RCC 7860 (cell line): ENCODE measurements around the gene WDTC1.
A peak's percentile ranks its signal among the peaks of the same experiment; 100 is the strongest.
"Not testable (repeated sequence)": the region's sequence is repeated elsewhere in the genome, so short reads cannot be mapped to it uniquely, and the experiment has no call there.

Source experiments
- DNase-seq: peaks from one replicate; pipeline ENCODE4 v3.0.0-alpha.2; 2015; ENCODE audit warnings: low spot score
- FAIRE-seq: peaks from 2 replicates; lab custom pipeline; 2012; peaks lifted over from hg19 to GRCh38; lab: Jason Lieb, UNC

The WDTC1 gene, protein sequence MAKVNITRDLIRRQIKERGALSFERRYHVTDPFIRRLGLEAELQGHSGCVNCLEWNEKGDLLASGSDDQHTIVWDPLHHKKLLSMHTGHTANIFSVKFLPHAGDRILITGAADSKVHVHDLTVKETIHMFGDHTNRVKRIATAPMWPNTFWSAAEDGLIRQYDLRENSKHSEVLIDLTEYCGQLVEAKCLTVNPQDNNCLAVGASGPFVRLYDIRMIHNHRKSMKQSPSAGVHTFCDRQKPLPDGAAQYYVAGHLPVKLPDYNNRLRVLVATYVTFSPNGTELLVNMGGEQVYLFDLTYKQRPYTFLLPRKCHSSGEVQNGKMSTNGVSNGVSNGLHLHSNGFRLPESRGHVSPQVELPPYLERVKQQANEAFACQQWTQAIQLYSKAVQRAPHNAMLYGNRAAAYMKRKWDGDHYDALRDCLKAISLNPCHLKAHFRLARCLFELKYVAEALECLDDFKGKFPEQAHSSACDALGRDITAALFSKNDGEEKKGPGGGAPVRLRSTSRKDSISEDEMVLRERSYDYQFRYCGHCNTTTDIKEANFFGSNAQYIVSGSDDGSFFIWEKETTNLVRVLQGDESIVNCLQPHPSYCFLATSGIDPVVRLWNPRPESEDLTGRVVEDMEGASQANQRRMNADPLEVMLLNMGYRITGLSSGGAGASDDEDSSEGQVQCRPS

GRCh38 chr1:27234049-27234882 lies at the start of gene WDTC1:
WDTC1 (plus strand) TSS chr1:27234632; CDS start chr1:27261055, 26,423 bp downstream.
- FAIRE-seq (peak; percentile 71), DNase-seq (peak; percentile 88)

- not testable (repeated sequence) for FAIRE-seq, DNase-seq
Measured at GRCh38 chr1:27184665-27185064, 49.8 kb upstream of the WDTC1 start.

GRCh38 chr1:27192039-27192529 lies 42.3 kb upstream of the WDTC1 start:
- FAIRE-seq (no peak), DNase-seq (no peak)

DNA sequence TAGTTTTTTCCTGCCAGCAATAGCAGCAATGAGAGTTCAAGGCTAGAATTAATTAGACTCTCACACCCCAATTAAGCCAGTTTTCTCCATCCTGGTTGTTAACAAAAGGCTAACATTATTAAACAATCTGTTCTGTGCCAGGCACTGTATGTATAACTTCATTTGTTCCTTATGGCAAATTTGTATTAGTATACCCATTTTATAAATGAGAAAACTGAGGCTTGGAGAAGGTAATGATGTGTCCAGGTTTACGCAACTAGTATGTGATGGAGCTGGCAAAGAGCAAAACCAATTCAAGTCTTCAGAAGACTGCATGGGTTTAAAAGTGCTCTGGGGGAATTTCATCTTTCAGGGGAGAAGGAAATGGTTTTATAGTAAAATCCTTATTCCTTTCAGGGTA lies 41.2 kb upstream of the WDTC1 start:
- no peak for FAIRE-seq
- DNase-seq = no peak

- DNase-seq (no peak), FAIRE-seq (no peak)
Measured at GRCh38 chr1:27201295-27201694, 33.1 kb upstream of the WDTC1 start.

GRCh38 chr1:27203946-27204345 lies 30.5 kb upstream of the WDTC1 start:
- DNase-seq (no peak), FAIRE-seq (no peak)

GRCh38 chr1:27207238-27207637 lies 27.2 kb upstream of the WDTC1 start:
- FAIRE-seq, DNase-seq: not testable (repeated sequence)

GRCh38 chr1:27208143-27208850 lies 26.1 kb upstream of the WDTC1 start:
- not testable (repeated sequence) for FAIRE-seq

DNA sequence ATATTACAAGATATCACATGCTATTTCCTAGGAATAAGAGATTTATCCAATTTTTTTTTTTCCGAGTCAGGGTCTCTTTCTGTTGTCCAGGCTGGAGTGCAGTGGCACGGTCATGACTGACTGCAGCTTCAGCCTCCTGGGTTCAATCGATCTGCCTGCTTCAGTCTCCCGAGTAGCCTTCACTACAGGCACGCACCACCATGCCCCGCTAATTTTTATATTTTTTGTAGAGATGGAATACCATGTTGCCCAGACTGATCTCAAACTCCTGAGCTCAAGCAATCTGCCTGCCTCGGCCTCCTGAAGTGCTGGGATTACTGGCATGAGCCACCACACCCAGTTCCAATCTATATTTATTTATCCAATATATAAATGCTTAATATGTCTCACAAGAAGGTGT lies 18.0 kb upstream of the WDTC1 start:
- FAIRE-seq = no peak
- no peak for DNase-seq

More at GRCh38 chr1:27208143-27208850, 26.1 kb upstream of the WDTC1 start:
- DNase-seq = not testable (repeated sequence)

DNA sequence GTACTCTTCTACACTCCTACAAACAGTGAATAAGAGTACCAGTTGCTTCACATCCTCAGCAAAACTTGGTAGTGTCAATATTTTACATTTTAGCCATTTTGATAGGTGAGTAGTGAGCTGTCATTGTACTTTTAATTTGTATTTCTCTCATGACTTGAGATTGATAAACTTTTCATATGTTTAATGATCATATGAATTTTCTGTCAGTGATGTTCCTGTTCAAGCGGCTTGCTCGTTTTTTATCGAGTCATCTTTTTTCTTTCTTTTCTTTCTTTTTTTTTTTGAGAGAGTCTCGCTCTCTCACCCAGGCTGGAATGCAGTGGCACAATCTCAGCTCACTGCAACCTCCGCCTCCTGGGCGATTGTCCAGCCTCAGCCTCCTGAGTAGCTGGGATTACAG lies 17.0 kb upstream of the WDTC1 start:
- no peak for FAIRE-seq

GRCh38 chr1:27218736-27219135 lies 15.7 kb upstream of the WDTC1 start:
- DNase-seq (no peak), FAIRE-seq (no peak)

More for the DNA sequence above, 17.0 kb upstream of the WDTC1 start:
- no peak for DNase-seq

- FAIRE-seq = no peak
- no peak for DNase-seq
Measured at GRCh38 chr1:27220096-27220495, 14.3 kb upstream of the WDTC1 start.

DNA sequence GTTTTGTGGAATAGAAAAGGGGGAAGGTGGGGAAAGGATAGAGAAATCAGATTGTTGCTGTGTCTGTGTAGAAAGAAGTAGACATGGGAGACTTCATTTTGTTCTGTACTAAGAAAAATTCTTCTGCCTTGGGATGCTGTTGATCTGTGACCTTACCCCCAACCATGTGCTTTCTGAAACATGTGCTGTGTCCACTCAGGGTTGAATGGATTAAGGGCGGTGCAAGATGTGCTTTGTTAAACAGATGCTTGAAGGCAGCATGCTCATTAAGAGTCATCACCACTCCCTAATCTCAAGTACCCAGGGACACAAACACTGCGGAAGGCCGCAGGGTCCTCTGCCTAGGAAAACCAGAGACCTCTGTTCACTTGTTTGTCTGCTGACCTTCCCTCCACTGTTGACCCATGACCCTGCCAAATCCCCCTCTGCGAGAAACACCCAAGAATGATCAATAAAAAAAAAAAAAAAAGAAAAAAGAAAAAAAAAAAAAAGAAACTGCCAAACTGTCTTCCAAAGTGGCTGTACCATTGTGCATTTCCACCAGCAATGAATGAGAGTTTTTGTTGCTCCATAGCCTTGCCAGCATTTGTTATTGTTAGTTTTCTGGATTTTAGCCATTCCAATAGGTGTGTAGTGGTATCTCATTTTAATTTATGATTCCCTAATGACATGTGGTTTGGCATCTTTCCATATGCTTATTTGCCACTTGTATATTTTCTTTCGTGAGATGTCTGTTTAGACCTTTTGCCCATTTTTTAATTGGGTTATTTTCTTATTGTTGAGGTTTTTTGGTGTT lies 13.5 kb upstream of the WDTC1 start:
- DNase-seq, FAIRE-seq: not testable (repeated sequence)

GRCh38 chr1:27225621-27226020 lies 8.8 kb upstream of the WDTC1 start:
- FAIRE-seq = no peak

DNA sequence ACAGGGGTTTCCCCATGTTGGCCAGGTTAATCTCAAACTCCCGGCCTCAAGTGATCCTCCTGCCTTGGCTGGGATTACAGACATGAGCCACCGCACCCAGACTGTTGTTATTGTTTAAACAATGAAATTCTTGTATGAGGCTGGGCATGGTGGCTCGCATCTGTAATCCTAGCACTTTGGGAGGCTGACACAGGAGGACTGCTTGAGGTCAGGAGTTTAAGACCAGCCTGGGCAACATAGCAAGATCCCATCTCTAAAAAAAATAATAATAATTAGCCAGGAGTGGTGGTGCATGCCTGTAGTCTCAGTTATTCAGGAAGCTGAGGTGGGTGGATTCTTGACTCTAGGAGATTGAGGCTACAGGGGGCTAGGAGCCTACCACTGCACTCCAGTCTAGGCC lies 6.7 kb upstream of the WDTC1 start:
- FAIRE-seq (no peak), DNase-seq (no peak)

More at GRCh38 chr1:27225621-27226020, 8.8 kb upstream of the WDTC1 start:
- no peak for DNase-seq

DNA sequence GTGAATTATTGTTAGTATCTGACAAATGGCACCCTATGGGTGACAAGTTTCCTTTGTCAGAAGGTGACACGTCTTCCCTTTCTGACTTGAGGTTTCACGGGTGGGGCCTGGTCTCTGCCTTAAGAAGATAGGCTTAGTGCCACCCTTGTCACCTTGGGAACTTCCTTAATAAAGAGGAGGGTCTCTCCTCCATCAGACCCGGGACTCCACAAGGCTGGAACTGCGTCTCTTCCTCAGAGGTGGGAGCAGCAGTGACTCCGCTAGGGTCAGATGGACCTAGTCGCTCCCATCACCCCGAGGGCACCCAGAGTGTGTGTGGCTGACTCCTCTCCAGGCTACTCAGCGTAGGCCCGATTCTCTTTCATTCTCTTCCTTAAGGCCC lies 774 bp upstream of the WDTC1 start:
- FAIRE-seq (no peak), DNase-seq (no peak)

GRCh38 chr1:27235827-27236226 lies 1.4 kb downstream of the WDTC1 start:
- FAIRE-seq = no peak
- no peak for DNase-seq

- FAIRE-seq (no peak), DNase-seq (no peak)
Measured at GRCh38 chr1:27237112-27237511, 2.7 kb downstream of the WDTC1 start.

GRCh38 chr1:27238032-27238431 lies 3.6 kb downstream of the WDTC1 start:
- no peak for DNase-seq
- FAIRE-seq = no peak

DNA sequence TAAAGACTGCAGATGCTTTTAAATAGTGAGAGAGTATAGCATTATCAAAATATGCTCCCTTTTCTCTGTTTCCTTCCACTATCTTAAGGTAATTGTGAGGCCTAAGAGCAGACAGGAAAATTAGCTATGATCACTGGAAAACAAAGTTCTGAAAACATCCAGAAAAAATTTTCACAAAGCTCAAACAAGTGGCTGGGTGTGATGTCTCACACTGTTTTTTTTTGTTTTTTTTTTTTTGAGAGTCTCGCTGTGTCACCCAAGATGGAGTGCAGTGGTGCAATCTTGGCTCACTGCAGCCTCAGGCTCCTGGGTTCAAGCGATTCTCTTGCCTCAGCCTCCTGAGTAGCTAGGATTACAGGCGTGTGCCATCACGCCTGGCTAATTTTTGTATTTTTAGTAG lies 7.2 kb downstream of the WDTC1 start:
- no peak for DNase-seq
- FAIRE-seq = no peak
